Neural crest cell (in vitro differentiated cells): ENCODE data around the gene PIK3R3. TPM values are rescaled to one million over a fixed set of nuclear protein-coding genes. Genes with fewer than 3 reads are reported as not detected.

Experiments used
- DNase-seq: peaks from one replicate; pipeline ENCODE4 v3.0.0; 2021; ENCODE audit warnings: low read depth, mixed read lengths, low spot score
- H3K27ac Mint-ChIP-seq: one replicate; pipeline ENCODE4 v1.8.0; 2021; ENCODE audit warnings: mild to moderate bottlenecking, mixed read lengths; ENCODE audit not compliant: unreplicated experiment
- H3K27me3 Mint-ChIP-seq: 2 replicates; pipeline ENCODE4 v1.8.0; 2021; ENCODE audit warnings: low read depth, mild to moderate bottlenecking, mixed read lengths
- H3K36me3 Mint-ChIP-seq: 2 replicates; pipeline ENCODE4 v1.8.0; 2021; ENCODE audit warnings: low read depth, mild to moderate bottlenecking, mixed read lengths
- H3K4me1 Mint-ChIP-seq: 2 replicates; pipeline ENCODE4 v1.8.0; 2021; ENCODE audit warnings: mixed read lengths
- H3K4me3 Mint-ChIP-seq: one replicate; pipeline ENCODE4 v1.8.0; 2021; ENCODE audit warnings: mild to moderate bottlenecking, mixed read lengths
- H3K9me3 Mint-ChIP-seq: 2 replicates; pipeline ENCODE4 v1.8.0; 2021; ENCODE audit warnings: mixed read lengths
- CTCF ChIP-seq: fragments of 200-600 bp; sonication (generic); conservative IDR thresholded peaks from 2 replicates; pipeline ENCODE4 v1.5.0; 2021; ENCODE audit warnings: antibody characterized with exemption, mild to moderate bottlenecking
- total RNA-seq: library from RNA; stranded (reverse); gene quantifications from 2 replicates; pipeline ENCODE4 v1.2.1, GENCODE V29; 2021

PIK3R3 gene
- total RNA-seq, 1 donor from 2014 or later: 92.2 TPM

GRCh38 chr1:46160212-46160611 is 27.8 kb upstream of the PIK3R3 start:
- Mint-ChIP-seq H3K27ac (no peak overlapping the region), H3K4me3 (no peak overlapping the region), H3K27me3 (no peaks in the 10 kb centered on the region), H3K36me3 (no peaks in the 10 kb centered on the region), H3K4me1 (no peaks in the 10 kb centered on the region), H3K9me3 (no peaks in the 10 kb centered on the region)
- TF ChIP-seq CTCF: no peak
- no peak for DNase-seq

- H3K4me3 Mint-ChIP-seq: no peak overlapping the region
- H3K4me1 Mint-ChIP-seq: no peaks in the 10 kb centered on the region
- no peak for DNase-seq
- H3K9me3 Mint-ChIP-seq: no peaks in the 10 kb centered on the region
- H3K36me3 Mint-ChIP-seq: no peaks in the 10 kb centered on the region
- no peaks in the 10 kb centered on the region for H3K27me3 Mint-ChIP-seq
- no peak for TF ChIP-seq CTCF
- no peak overlapping the region for H3K27ac Mint-ChIP-seq
These were observed 27.1 kb upstream of the PIK3R3 start for GRCh38 chr1:46159516-46159915.

GRCh38 chr1:46158312-46159281 is 26.2 kb upstream of the PIK3R3 start:
- Mint-ChIP-seq H3K27me3 (no peaks in the 10 kb centered on the region), H3K4me1 (no peaks in the 10 kb centered on the region), H3K36me3 (no peaks in the 10 kb centered on the region), H3K9me3 (no peaks in the 10 kb centered on the region), H3K27ac (no peak overlapping the region), H3K4me3 (no peak overlapping the region)
- TF ChIP-seq CTCF: no peak
- DNase-seq: no peak

GRCh38 chr1:46157916-46158311 is 25.5 kb upstream of the PIK3R3 start:
- Mint-ChIP-seq H3K9me3 (no peaks in the 10 kb centered on the region), H3K4me1 (no peaks in the 10 kb centered on the region), H3K27ac (no peak overlapping the region), H3K4me3 (no peak overlapping the region), H3K36me3 (no peaks in the 10 kb centered on the region), H3K27me3 (no peaks in the 10 kb centered on the region)
- TF ChIP-seq CTCF: no peak
- DNase-seq: no peak

GRCh38 chr1:46153732-46154131 is 21.3 kb upstream of the PIK3R3 start:
- Mint-ChIP-seq H3K36me3 (no peaks in the 10 kb centered on the region), H3K27ac (no peak overlapping the region)
- TF ChIP-seq CTCF: no peak

More at GRCh38 chr1:46153732-46154131, 21.3 kb upstream of the PIK3R3 start:
- H3K9me3 Mint-ChIP-seq: no peaks in the 10 kb centered on the region
- no peaks in the 10 kb centered on the region for H3K27me3 Mint-ChIP-seq
- no peak overlapping the region for H3K4me3 Mint-ChIP-seq
- no peak for DNase-seq
- no peaks in the 10 kb centered on the region for H3K4me1 Mint-ChIP-seq
